HepG2 (cell line): ENCODE results near the gene MXRA7. TPM values are rescaled to one million over a fixed set of nuclear protein-coding genes. Genes with fewer than 3 reads are reported as not detected.
A peak's percentile ranks its signal among the peaks of the same experiment; 100 is the strongest.

Experiments
- BHLHE40 ChIP-seq: IDR thresholded peaks from 2 replicates; pipeline ENCODE4 v1.6.1; 2011; ENCODE audit warnings: low read length, improper control_type of control experiment
- CBX5 ChIP-seq: sonication (generic); formaldehyde crosslinking; IDR thresholded peaks from 2 replicates; pipeline ENCODE4 v1.4.0; 2020; ENCODE audit warnings: missing genetic modification reagents, borderline replicate concordance
- CREB3 ChIP-seq: sonication (generic); formaldehyde crosslinking; IDR thresholded peaks from 2 replicates; pipeline ENCODE4 v1.5.0; 2020; ENCODE audit warnings: missing genetic modification reagents
- CTCF ChIP-seq: sonication (generic); formaldehyde crosslinking; IDR thresholded peaks from 2 replicates; pipeline ENCODE4 v1.5.0; 2020; ENCODE audit warnings: mild to moderate bottlenecking, missing genetic modification reagents, moderate library complexity
- KLF6 ChIP-seq: IDR thresholded peaks from 2 replicates; pipeline ENCODE4 v1.8.0; 2016; ENCODE audit warnings: missing biosample characterization, missing genetic modification reagents
- KMT2A ChIP-seq: sonication (generic); formaldehyde crosslinking; IDR thresholded peaks from 2 replicates; pipeline ENCODE4 v1.4.0; 2020; ENCODE audit warnings: missing genetic modification reagents
- MEIS2 ChIP-seq: sonication (generic); formaldehyde crosslinking; IDR thresholded peaks from 2 replicates; pipeline ENCODE4 v1.9.0; 2021; ENCODE audit warnings: mild to moderate bottlenecking, missing genetic modification reagents
- MIXL1 ChIP-seq: IDR thresholded peaks from 2 replicates; pipeline ENCODE4 v1.6.1; 2016
- PATZ1 ChIP-seq: sonication (generic); formaldehyde crosslinking; IDR thresholded peaks from 2 replicates; pipeline ENCODE4 v1.4.0; 2020; ENCODE audit warnings: missing genetic modification reagents
- THRA ChIP-seq: sonication (generic); formaldehyde crosslinking; IDR thresholded peaks from 2 replicates; pipeline ENCODE4 v1.4.0; 2020; ENCODE audit warnings: missing genetic modification reagents, borderline replicate concordance
- YEATS4 ChIP-seq: sonication (generic); formaldehyde crosslinking; IDR thresholded peaks from 2 replicates; pipeline ENCODE4 v1.4.0; 2020; ENCODE audit warnings: missing genetic modification reagents, borderline replicate concordance
- ZNF264 ChIP-seq: sonication (generic); formaldehyde crosslinking; IDR thresholded peaks from 2 replicates; pipeline ENCODE4 v1.4.0; 2020; ENCODE audit warnings: missing genetic modification reagents
- ZNF616 ChIP-seq: sonication (generic); formaldehyde crosslinking; IDR thresholded peaks from 2 replicates; pipeline ENCODE4 v1.5.0; 2020; ENCODE audit warnings: low read depth, mild to moderate bottlenecking, missing genetic modification reagents
- ZNF646 ChIP-seq: sonication (generic); formaldehyde crosslinking; IDR thresholded peaks from 2 replicates; pipeline ENCODE4 v1.9.0; 2021; ENCODE audit warnings: mild to moderate bottlenecking, missing genetic modification reagents
- ZNF724P ChIP-seq: sonication (generic); formaldehyde crosslinking; IDR thresholded peaks from 2 replicates; pipeline ENCODE4 v1.8.0; 2022; ENCODE audit warnings: missing genetic modification reagents, borderline replicate concordance
- ZNF768 ChIP-seq: sonication (generic); formaldehyde crosslinking; IDR thresholded peaks from 2 replicates; pipeline ENCODE4 v1.4.0; 2020; ENCODE audit warnings: missing genetic modification reagents
- polyA plus RNA-seq, 8 experiments: library from polyadenylated mRNA; depleted of rRNA in 3 of 8; stranded (reverse) in 7 of 8; unstranded in 1 of 8; fragments of >200 nt; fragmentation: Illumina TruSeq in 4 of 8; extraction: Trizol in 4 of 8; gene quantifications; 2 replicates each; pipeline versions ENCODE4 v1.2.1 to v1.2.3, GENCODE V29; 2011 to 2016; ENCODE audit warnings: low read depth in 4 of 8, missing spikeins in 1 of 8, mixed read lengths in 1 of 8; ENCODE audit not compliant: insufficient read depth in 1 of 8
- total RNA-seq, 5 experiments: library from RNA; depleted of rRNA; stranded (reverse); fragments of >200 nt; fragmentation: Illumina TruSeq; extraction: Trizol; gene quantifications; 2 replicates each; pipeline ENCODE4 v1.2.3, GENCODE V29; 2016; ENCODE audit warnings: low read depth in 1 of 5

The MXRA7 gene
- total and polyA plus RNA-seq, 2 of the 13 experiments (the other 11 are each of a cell fraction or from before 2014, with no cell fraction given), result 44.8 to 112 TPM

GRCh38 chr17:76691379-76692191 is 19.2 kb downstream of the MXRA7 start (continued):
- TF ChIP-seq ZNF646 (CRISPR knock-in tag) (no peak), MEIS2 (CRISPR knock-in tag) (peak; percentile 80; the same call in 1 of the 2 replicates), ZNF724P (no peak; the same call in 1 of the 2 replicates), THRA (peak; percentile 92; the same call in 1 of the 2 replicates), PATZ1 (CRISPR knock-in tag) (peak; percentile 14; the same call in 1 of the 2 replicates), CREB3 (CRISPR knock-in tag) (no peak), CBX5 (CRISPR knock-in tag) (no peak), KMT2A (CRISPR knock-in tag) (0 out of 2 replicates have a peak, but pooled peaks have one; percentile 21), ZNF768 (CRISPR knock-in tag) (peak; percentile 94), YEATS4 (peak; percentile 53; the same call in 1 of the 2 replicates), ZNF616 (CRISPR knock-in tag) (no peak), CTCF (CRISPR knock-in tag) (no peak), BHLHE40 (peak; percentile 42; the same call in 1 of the 2 replicates), KLF6 (CRISPR knock-in tag) (no peak), MIXL1 (CRISPR knock-in tag) (peak; percentile 95), ZNF264 (CRISPR knock-in tag) (0 out of 2 replicates have a peak, but pooled peaks have one; percentile 64)
